HG03064 (cell line): ENCODE results near the gene STEEP1.
A peak's percentile ranks its signal among the peaks of the same experiment; 100 is the strongest.
"Not testable (repeated sequence)": the region's sequence is repeated elsewhere in the genome, so short reads cannot be mapped to it uniquely, and the experiment has no call there.

Source experiments
- ATAC-seq: cut with Tn5 transposase; IDR thresholded peaks from one replicate; pipeline ENCODE4 v1.9.1; 2021; ENCODE audit warnings: low read depth; ENCODE audit not compliant: unreplicated experiment

The STEEP1 gene

DNA sequence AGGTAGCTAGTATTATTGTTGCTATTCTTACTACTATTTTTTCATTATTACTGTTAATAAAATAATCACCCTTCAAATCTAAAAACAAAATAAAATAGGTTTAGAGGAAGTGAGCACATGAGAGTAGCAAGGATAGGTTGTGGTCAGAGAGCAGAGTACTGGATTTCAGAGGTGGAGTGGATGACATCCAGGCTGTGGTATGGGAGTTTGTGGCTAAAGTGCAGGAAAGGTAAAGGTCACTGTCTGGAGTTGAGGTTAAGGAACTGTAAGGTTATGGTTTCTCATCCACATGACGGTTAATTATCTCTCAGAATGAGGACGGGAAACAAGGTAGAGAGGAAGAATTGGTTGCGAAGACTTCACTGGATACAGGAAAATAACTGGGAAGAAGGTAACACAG lies 27.7 kb downstream of the STEEP1 start:
- ATAC-seq, result no peak

DNA sequence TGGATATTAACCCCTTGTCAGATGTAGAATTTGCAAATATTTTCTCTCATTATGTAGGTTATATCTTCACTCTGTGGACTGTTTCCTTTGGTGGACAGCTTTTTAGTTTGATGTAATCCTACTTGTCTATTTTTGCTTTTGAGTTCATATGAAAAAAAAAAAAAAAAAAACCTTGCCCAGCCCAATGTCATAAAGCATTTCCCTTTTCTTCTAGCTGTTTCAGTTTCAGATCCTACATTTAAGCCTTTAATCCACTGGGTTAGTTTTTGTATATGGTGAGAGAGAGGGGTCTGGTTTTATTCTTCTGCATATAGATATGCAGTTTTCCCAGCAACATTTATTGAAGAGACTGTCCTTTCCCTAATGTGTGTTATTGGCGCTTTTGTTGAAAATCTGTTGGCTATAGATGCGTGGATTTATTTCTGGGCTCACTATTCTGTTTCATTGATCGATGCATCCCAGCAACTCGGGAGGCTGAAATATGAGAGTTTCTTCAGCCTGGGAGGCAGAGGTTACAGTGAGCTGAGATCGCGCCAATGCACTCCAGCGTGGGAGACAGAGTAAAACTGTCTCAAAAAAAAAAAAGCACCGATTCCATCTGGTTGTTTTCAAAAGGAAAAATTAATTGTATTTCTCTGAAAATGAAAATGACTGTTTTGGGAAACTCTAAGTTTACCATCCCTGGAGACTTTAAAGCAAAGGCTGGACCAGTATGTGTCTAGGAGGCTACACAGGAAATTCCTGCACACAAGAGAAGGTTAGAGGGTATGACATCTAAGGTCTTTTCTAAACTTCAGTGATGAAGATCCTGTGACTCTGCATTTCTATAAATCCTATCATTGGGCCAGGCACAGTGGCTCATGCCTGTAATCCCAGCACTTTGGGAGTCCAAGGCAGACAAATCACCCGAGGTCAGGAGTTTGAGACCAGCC lies 35.6 kb downstream of the STEEP1 start:
- no peak for ATAC-seq

GRCh38 chrX:119523664-119524184 lies 41.5 kb downstream of the STEEP1 start:
- no peak for ATAC-seq

- no peak for ATAC-seq
These were observed 44.0 kb downstream of the STEEP1 start for GRCh38 chrX:119521246-119521645.

DNA sequence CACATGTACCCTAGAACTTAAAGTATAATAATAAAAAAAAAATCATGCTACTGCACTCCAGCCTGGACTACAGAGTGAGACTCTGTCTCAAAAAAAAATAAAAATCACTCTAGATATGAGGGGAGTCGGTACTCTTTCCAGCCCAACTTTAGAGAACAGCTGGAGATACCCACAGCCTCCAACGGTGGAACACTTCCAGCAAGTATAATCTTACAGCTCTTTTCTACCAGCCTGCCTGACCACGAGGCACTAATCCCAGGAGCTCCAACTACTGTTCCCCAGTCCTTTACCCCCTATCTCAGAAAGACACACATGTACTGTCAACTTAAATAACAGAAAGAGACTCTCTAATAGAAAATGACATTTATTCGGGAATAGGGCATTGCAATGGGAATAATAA lies 46.8 kb downstream of the STEEP1 start:
- ATAC-seq, result no peak

GRCh38 chrX:119516157-119516702 lies 49.0 kb downstream of the STEEP1 start:
- ATAC-seq, result peak; percentile 72

DNA sequence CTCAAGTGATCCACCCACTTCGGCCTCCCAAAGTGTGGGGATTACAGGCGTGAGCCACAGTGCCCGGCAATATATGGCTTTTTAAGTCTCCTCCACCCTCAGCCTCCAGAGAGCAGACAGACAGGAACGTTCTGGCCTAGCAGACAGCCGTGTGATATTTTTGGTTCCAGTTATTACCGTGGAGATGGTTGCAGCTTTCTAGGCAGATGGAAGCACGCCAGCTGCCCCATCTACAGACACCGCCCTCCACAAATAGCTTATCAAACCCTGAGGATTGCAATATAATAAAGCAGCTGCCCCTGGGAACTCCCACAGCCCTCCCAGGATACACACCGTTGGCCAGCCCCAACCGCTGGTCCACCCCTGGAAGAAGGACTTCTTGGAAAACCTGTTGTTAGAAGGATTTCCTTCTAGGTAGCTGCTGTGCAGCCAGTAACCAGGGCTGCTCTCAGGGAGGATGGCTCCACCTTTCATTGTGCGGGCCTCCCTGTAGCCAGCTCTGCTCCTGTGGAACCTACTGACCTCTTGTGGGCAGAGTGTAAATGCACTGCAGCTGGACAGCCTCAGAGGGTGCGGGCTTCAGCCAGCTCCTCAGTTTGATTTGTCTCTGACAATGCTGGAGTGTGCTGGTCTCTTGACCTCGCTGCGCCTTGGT lies 52.9 kb downstream of the STEEP1 start:
- no peak for ATAC-seq

GRCh38 chrX:119507206-119507605 lies 58.0 kb downstream of the STEEP1 start:
- no peak for ATAC-seq

DNA sequence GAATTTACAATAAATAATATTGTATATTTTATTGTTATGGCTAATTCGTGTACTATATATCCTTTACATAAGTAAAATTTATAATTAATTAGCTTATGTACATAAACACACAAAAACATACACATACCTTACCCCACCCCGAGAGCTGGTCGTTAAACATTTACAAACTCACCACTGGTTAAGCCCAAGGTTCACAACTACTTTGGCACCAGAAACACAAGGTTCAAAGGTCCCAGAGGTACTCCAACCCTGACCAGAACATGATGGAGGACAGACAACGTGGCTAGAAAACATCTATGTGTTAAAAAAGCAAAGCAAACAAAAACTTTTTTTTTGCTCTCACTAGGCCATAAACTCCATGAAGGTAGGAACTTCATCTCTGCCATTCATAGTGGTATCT lies 59.3 kb downstream of the STEEP1 start:
- ATAC-seq, result no peak

DNA sequence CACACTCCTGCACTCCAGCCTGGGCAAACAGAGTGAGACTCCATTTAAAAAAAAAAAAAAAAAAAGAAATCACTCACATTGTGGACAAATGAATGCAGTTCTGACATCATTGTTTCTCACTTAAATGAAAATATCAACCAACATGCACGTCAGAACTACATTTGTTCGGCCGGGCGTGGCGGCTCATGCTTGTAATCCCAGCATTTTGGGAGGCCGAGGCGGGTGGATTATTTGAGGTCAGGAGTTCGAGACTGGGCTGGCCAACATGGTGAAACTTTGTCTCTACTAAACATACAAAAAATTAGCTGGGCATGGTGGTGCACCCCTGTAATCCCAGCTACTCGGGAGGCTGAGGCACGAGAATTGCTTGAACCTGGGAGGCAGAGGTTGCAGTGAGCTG lies 60.1 kb downstream of the STEEP1 start:
- not testable (repeated sequence) for ATAC-seq

- no peak for ATAC-seq
These were observed 61.7 kb downstream of the STEEP1 start for GRCh38 chrX:119503484-119503861.

GRCh38 chrX:119502727-119503483 lies 62.3 kb downstream of the STEEP1 start:
- ATAC-seq, result no peak

DNA sequence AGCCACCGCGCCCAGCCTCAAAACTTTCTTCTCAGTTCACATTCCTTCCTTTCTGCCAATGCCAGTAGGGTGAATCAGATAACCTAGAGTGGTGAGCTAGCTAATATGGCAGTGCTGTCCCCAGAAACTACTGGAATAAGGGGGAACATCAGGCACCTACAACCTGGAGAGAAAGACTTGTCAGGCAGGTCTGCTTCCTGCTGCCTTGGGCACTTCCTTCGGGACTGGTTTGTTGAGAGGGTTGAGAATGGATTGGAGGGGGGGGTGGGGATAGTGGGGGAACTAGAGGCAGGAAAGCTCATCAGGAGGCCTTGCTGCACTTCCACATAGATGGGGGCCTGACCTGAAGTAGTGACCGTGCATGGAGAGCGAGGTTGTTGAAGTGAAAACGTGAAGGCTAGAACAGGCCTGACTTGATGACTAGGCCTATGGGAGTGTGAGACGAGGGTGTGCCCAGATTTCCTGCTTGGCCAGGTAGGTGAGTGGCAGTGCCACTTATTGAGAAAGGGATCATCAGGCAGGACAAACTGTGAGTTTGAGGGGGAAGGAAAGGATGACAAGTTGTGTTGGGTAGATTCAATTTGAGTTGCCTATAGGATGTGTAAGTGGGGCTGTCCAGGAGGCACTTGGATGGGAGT lies 63.6 kb downstream of the STEEP1 start:
- no peak for ATAC-seq

GRCh38 chrX:119500061-119500800 lies 65.0 kb downstream of the STEEP1 start:
- ATAC-seq, result no peak

DNA sequence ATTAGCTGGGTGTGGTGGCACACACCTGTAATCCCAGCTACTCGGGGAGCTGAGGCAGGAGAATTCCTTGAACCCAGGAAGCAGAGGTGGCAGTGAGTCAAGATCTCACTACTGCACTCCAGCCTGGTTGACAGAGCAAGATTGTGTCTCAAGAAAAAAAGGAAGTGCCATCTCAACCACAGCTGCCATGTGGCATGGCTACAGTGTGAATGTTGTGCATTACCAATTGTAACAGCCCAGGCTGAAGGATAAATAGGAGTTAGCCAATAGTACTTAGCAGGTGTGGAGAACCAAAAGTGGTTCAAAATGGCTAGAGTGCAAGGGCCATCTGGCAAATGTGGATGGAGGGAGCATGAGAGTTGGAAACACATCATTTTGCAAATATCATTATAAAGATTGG lies 68.0 kb downstream of the STEEP1 start:
- no peak for ATAC-seq

DNA sequence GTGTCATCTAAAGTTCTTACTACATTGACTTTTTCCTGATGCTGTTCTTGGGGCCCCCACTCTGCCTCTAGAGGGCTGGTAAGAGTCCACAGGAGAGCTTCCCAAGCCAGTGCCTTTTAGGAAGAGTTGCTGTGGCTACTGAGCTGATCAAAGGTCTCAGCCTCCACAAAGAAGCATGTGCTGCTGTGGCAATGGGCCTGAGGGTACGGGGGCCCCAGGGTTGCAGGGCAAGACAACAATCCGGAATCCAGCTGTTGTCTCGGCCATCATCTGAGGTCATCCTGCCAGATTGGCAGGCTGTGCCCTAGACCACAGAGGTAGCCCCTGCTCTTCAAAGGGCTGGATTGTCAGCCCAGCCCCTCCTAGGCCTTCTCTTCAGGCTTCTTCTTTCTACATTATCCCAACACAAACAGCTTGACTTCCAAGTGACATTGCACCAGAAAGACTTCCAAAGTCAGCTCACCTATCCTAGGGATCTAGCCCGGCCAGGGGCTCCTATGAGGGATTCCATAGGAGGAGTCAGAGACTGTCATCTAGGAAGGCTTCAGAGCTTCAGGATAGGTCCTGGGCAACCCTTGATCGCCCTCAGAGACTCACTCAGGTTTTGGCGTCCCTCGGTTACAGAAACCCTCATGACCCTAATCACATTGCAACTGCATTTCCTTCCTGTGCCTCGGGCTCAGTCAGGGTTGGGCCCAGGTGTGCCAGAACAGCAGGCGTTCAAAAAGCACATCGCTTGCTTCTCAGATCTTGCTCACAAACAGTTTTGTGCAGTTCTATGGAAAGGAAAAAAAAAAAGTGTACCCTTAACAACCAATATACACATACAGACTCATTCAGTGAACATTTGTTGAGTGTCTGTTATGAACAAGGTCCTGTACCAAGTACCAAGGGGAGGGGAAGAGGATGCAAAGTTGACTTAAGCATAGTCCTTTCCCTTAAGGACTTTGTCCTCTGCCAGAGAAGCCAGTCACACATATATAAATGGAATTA lies 69.2 kb downstream of the STEEP1 start:
- no peak for ATAC-seq

DNA sequence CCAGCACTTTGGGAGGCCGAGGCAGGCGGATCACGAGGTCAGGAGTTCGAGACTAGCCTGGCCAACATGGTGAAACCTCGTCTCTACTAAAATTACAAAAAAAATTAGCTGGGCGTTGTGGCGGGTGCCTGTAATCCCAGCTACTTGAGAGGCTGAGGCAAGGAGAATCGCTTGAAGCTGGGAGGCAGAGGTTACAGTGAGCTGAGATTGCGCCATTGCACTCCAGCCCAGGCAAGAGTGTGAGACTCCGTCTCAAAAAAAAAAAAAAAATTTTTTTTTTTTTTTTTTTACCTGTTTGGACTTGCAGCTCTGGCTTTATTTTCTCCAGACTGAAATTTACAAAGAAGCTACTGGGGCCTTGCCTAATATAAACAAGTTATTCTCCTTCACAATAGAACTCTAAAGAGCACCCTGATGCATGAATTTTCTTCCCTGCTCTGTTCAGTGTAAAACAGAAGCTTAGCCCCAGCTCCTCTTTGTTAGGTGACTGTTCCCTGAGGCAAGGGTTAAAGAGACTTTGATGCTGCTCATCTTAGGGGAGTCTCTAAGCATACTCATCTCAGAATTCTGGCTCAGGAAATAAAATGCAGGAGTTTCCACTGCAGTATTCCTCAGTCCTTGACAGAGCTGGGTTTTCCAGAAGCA lies 71.2 kb downstream of the STEEP1 start:
- ATAC-seq, result not testable (repeated sequence)

- no peak for ATAC-seq
These were observed 72.7 kb downstream of the STEEP1 start for GRCh38 chrX:119492463-119492862.
